ENCODE data around the gene GNA12. TPM values are rescaled to one million over a fixed set of nuclear protein-coding genes. Genes with fewer than 3 reads are reported as not detected.

Gene GNA12
- total RNA-seq, 1 donor from 2014 or later = 67.2 TPM

- H3K4me1 ChIP-seq (ENCODE audit: insufficient read depth, low read length) = peaks cover 33% of the 10 kb centered on the region
- no peak overlapping the region for H3K4me3 Mint-ChIP-seq (ENCODE audit: unreplicated experiment)
- H3K27me3 ChIP-seq (ENCODE audit: insufficient read depth, low read length) = no peaks in the 10 kb centered on the region
- no peaks in the 10 kb centered on the region for H3K9me3 Mint-ChIP-seq (ENCODE audit: unreplicated experiment)
- peaks cover 59% of the 10 kb centered on the region for H4K20me1 ChIP-seq (ENCODE audit: insufficient read depth, low read length)
- H3K27ac Mint-ChIP-seq (ENCODE audit: unreplicated experiment) = peak overlapping the region; percentile 11
- no peaks in the 10 kb centered on the region for H3K36me3 Mint-ChIP-seq (ENCODE audit: low read depth, unreplicated experiment)
- no peak overlapping the region for H3K27ac ChIP-seq (ENCODE audit: low read depth, low read length)
- H3K9me3 ChIP-seq (ENCODE audit: insufficient read depth, low read depth, low read length) = no peaks in the 10 kb centered on the region
- H3K4me3 ChIP-seq (ENCODE audit: insufficient read depth, low read depth, low read length) = no peak overlapping the region
- FAIRE-seq (no peak), DNase-seq (ENCODE audit: low read depth) (no peak)
- H3K36me3 ChIP-seq (ENCODE audit: insufficient read depth, low read length) = no peaks in the 10 kb centered on the region
- no peaks in the 10 kb centered on the region for H3K27me3 Mint-ChIP-seq (ENCODE audit: low read depth, unreplicated experiment)
- peaks cover 92% of the 10 kb centered on the region for H3K79me2 ChIP-seq (ENCODE audit: insufficient read depth, low read length)
- peaks cover 44% of the 10 kb centered on the region for H3K4me1 Mint-ChIP-seq (ENCODE audit: low read depth, unreplicated experiment)
- peak overlapping the region; percentile 86 for H3K4me2 ChIP-seq (ENCODE audit: low read length)
- H3K9ac ChIP-seq (ENCODE audit: low read length) = no peak overlapping the region
- no peak overlapping the region for H2AFZ ChIP-seq (ENCODE audit: low read depth, low read length)
- TF ChIP-seq CTCF (IDR thresholded peaks at IDR 0.05; ENCODE audit: insufficient read depth, low read depth, low read length) (no peak), EZH2 (IDR thresholded peaks at IDR 0.05; ENCODE audit: insufficient read depth, low read length) (no peak)
Observed at GRCh38 chr7:2803755-2804154, 40.4 kb downstream of the GNA12 start.

DNA sequence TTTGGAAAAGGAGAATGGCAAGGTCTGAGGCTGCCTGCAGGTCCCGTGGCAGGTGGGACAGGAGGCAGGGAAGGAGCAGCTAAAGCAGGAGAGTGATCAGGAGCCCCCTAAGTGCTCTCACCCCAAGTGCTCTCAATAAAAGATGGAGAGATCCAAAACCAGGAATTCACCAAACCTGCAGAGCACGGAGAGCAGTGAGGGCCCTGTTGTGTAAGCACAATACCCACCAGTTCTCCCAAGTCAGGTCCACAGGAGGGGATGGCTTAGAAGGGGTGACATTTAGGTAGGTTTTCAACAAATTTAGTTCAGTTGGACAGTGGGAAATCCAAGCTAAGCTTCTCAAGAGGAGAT, 40.8 kb downstream of the GNA12 start:
- H3K4me3 ChIP-seq (ENCODE audit: insufficient read depth, low read depth, low read length) = no peak overlapping the region
- peaks cover 57% of the 10 kb centered on the region for H4K20me1 ChIP-seq (ENCODE audit: insufficient read depth, low read length)
- H3K36me3 ChIP-seq (ENCODE audit: insufficient read depth, low read length) = no peaks in the 10 kb centered on the region
- peak overlapping the region; percentile 76 for H3K9ac ChIP-seq (ENCODE audit: low read length)
- no peaks in the 10 kb centered on the region for H3K27me3 ChIP-seq (ENCODE audit: insufficient read depth, low read length)
- H3K4me1 ChIP-seq (ENCODE audit: insufficient read depth, low read length) = peaks cover 33% of the 10 kb centered on the region
- peak overlapping the region; percentile 86 for H3K4me2 ChIP-seq (ENCODE audit: low read length)
- DNase-seq (ENCODE audit: low read depth) (no peak), FAIRE-seq (no peak)
- H3K36me3 Mint-ChIP-seq (ENCODE audit: low read depth, unreplicated experiment) = no peaks in the 10 kb centered on the region
- no peak overlapping the region for H3K27ac Mint-ChIP-seq (ENCODE audit: unreplicated experiment)
- H3K4me1 Mint-ChIP-seq (ENCODE audit: low read depth, unreplicated experiment) = peaks cover 44% of the 10 kb centered on the region
- H3K27ac ChIP-seq (ENCODE audit: low read depth, low read length) = peak overlapping the region; percentile 74
- H3K79me2 ChIP-seq (ENCODE audit: insufficient read depth, low read length) = peaks cover 92% of the 10 kb centered on the region
- peak overlapping the region; percentile 15 for H2AFZ ChIP-seq (ENCODE audit: low read depth, low read length)
- H3K27me3 Mint-ChIP-seq (ENCODE audit: low read depth, unreplicated experiment) = no peaks in the 10 kb centered on the region
- peak overlapping the region; percentile 29 for H3K4me3 Mint-ChIP-seq (ENCODE audit: unreplicated experiment)
- H3K9me3 Mint-ChIP-seq (ENCODE audit: unreplicated experiment) = no peaks in the 10 kb centered on the region
- H3K9me3 ChIP-seq (ENCODE audit: insufficient read depth, low read depth, low read length) = no peaks in the 10 kb centered on the region
- TF ChIP-seq EZH2 (IDR thresholded peaks at IDR 0.05; ENCODE audit: insufficient read depth, low read length) (no peak), CTCF (IDR thresholded peaks at IDR 0.05; ENCODE audit: insufficient read depth, low read depth, low read length) (no peak)

- no peak for FAIRE-seq
- DNase-seq (ENCODE audit: low read depth) = peak; percentile 43
- Histone ChIP-seq H3K27ac (ENCODE audit: low read depth, low read length) (peak overlapping the region; percentile 74), H3K4me3 (ENCODE audit: insufficient read depth, low read depth, low read length) (peak overlapping the region; percentile 45), H3K36me3 (ENCODE audit: insufficient read depth, low read length) (no peaks in the 10 kb centered on the region), H3K79me2 (ENCODE audit: insufficient read depth, low read length) (peaks cover 92% of the 10 kb centered on the region), H3K4me2 (ENCODE audit: low read length) (peak overlapping the region; percentile 86), H3K27me3 (ENCODE audit: insufficient read depth, low read length) (no peaks in the 10 kb centered on the region), H2AFZ (ENCODE audit: low read depth, low read length) (peak overlapping the region; percentile 15), H4K20me1 (ENCODE audit: insufficient read depth, low read length) (peaks cover 60% of the 10 kb centered on the region), H3K9me3 (ENCODE audit: insufficient read depth, low read depth, low read length) (no peaks in the 10 kb centered on the region), H3K4me1 (ENCODE audit: insufficient read depth, low read length) (peaks cover 33% of the 10 kb centered on the region), H3K9ac (ENCODE audit: low read length) (peak overlapping the region; percentile 76)
- Mint-ChIP-seq H3K4me3 (ENCODE audit: unreplicated experiment) (peak overlapping the region; percentile 47), H3K36me3 (ENCODE audit: low read depth, unreplicated experiment) (no peaks in the 10 kb centered on the region), H3K27me3 (ENCODE audit: low read depth, unreplicated experiment) (no peaks in the 10 kb centered on the region), H3K9me3 (ENCODE audit: unreplicated experiment) (no peaks in the 10 kb centered on the region), H3K27ac (ENCODE audit: unreplicated experiment) (peak overlapping the region; percentile 71), H3K4me1 (ENCODE audit: low read depth, unreplicated experiment) (peaks cover 45% of the 10 kb centered on the region)
- no peak for TF ChIP-seq CTCF (IDR thresholded peaks at IDR 0.05; ENCODE audit: insufficient read depth, low read depth, low read length)
- TF ChIP-seq EZH2 (IDR thresholded peaks at IDR 0.05; ENCODE audit: insufficient read depth, low read length) = no peak
Observed at GRCh38 chr7:2802504-2803341, 41.4 kb downstream of the GNA12 start.
